T-helper 1 cell treated with Interleukin-12 subunit alpha and Interleukin-12 subunit beta and Interleukin-4 antibody, amounts not matched to agents 30 μg/mL and 1 μg/mL, for 36 hours (primary cell): ENCODE data around the gene CALU.

Source experiments
- H3K27ac Mint-ChIP-seq: one replicate; pipeline ENCODE4 v1.8.0; 2021; ENCODE audit warnings: mild to moderate bottlenecking, mixed read lengths
- H3K27me3 Mint-ChIP-seq: one replicate; pipeline ENCODE4 v1.8.0; 2021; ENCODE audit warnings: low read depth, mixed read lengths
- H3K36me3 Mint-ChIP-seq: one replicate; pipeline ENCODE4 v1.8.0; 2021; ENCODE audit warnings: low read depth, mixed read lengths
- H3K4me1 Mint-ChIP-seq: one replicate; pipeline ENCODE4 v1.8.0; 2021; ENCODE audit warnings: low read depth, mixed read lengths
- H3K4me3 Mint-ChIP-seq: one replicate; pipeline ENCODE4 v1.8.0; 2021; ENCODE audit warnings: mild to moderate bottlenecking, moderate library complexity, mixed read lengths
- H3K9me3 Mint-ChIP-seq: one replicate; pipeline ENCODE4 v1.8.0; 2021; ENCODE audit warnings: mixed read lengths

CALU gene

DNA sequence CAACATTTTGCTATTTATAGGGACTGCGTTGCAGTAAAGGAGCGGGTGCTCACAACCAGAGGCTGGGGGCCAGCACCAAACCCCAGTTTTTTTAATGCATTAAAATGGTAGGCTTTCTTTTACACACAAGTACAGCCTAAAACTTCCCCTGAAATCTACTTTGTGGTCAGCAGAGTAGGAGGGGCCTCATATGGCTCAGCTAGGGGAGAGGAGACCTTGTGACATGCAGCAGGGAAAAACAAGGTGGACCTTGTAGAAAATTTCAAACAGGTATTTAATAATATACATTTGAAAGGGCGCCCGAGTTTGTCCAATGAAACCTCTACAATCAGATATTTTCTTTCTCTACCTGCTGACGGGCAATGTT is 54.0 kb downstream of the CALU start:
- no peaks in the 10 kb centered on the region for H3K36me3 Mint-ChIP-seq
- peaks cover 28% of the 10 kb centered on the region for H3K27me3 Mint-ChIP-seq
- peaks cover 4% of the 10 kb centered on the region for H3K4me1 Mint-ChIP-seq
- no peaks in the 10 kb centered on the region for H3K9me3 Mint-ChIP-seq
- H3K4me3 Mint-ChIP-seq, result peak overlapping the region; percentile 42
- H3K27ac Mint-ChIP-seq, result no peak overlapping the region

DNA sequence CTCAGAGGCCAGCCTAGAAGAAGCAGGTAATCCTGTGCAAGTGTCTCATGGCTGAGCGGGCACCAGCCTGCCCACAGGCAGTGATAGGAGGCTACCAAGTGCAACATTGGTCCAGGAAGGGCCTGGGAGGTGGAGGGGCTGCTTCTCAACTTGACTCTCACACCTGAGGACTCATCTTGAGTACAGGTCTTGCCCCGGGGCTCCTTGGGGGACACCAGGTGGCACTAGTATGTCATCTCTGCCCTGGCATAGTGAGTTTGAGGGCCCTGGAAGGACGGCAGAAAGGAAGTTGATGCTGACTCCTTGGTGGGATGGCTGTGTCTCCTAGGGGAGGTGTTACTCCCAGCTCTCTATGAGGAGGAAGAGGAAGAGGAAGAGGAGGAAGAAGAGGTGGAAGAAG is 54.9 kb downstream of the CALU start:
- peaks cover 4% of the 10 kb centered on the region for H3K4me1 Mint-ChIP-seq
- H3K36me3 Mint-ChIP-seq, result no peaks in the 10 kb centered on the region
- H3K4me3 Mint-ChIP-seq, result no peak overlapping the region
- H3K27me3 Mint-ChIP-seq, result peaks cover 19% of the 10 kb centered on the region
- no peak overlapping the region for H3K27ac Mint-ChIP-seq
- H3K9me3 Mint-ChIP-seq, result no peaks in the 10 kb centered on the region

- Mint-ChIP-seq H3K4me1 (peaks cover 4% of the 10 kb centered on the region), H3K9me3 (no peaks in the 10 kb centered on the region), H3K27me3 (peaks cover 15% of the 10 kb centered on the region), H3K27ac (no peak overlapping the region), H3K4me3 (no peak overlapping the region), H3K36me3 (no peaks in the 10 kb centered on the region)
Measured at GRCh38 chr7:128794436-128794835, 55.3 kb downstream of the CALU start.

DNA sequence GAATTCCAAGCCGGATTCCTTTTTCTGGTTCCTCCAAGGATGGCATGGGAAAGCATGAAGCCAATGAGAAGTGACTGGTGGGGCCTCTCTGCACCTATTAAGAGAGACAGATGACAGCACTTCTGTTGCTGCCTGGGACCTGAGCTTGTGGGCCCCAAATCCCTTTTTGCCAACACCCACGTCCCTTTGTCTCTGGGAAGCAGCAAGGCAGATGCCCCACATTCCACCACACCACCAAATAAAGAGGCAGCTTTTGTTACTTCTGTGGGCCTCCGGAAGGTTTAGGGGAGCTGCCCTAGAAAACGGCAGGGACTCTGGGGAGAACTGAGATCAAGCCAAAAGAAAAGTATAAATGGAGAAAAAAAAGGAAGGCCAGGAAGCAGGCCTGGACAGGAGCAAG is 56.0 kb downstream of the CALU start:
- Mint-ChIP-seq H3K4me3 (no peak overlapping the region), H3K9me3 (no peaks in the 10 kb centered on the region), H3K27me3 (peaks cover 8% of the 10 kb centered on the region), H3K27ac (no peak overlapping the region), H3K4me1 (peaks cover 4% of the 10 kb centered on the region), H3K36me3 (no peaks in the 10 kb centered on the region)

- H3K4me1 Mint-ChIP-seq, result peaks cover 4% of the 10 kb centered on the region
Measured at GRCh38 chr7:128796327-128796726, 57.2 kb downstream of the CALU start.

DNA sequence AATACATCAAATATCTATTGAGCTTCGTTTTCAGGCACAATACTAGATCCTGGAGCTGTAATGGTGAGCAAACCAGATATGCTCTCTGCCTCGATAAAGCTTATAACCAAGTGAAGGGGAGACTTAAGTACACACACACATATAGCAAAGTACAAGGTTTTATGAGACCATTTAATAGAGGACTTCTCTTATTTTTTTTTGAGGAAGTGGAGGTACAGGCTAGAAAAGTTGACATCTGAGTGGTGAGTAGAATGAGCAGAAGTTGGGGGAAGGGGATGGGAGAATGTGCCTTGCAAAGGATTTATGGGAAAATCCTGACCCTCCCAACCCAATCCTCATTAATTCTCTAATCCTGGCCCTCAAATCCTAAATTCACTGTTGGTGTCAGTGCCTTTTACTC is 60.3 kb downstream of the CALU start:
- Mint-ChIP-seq H3K27ac (no peak overlapping the region), H3K27me3 (peaks cover 3% of the 10 kb centered on the region), H3K36me3 (no peaks in the 10 kb centered on the region), H3K4me3 (no peak overlapping the region), H3K9me3 (no peaks in the 10 kb centered on the region), H3K4me1 (no peaks in the 10 kb centered on the region)

More at GRCh38 chr7:128796327-128796726, 57.2 kb downstream of the CALU start:
- Mint-ChIP-seq H3K9me3 (no peaks in the 10 kb centered on the region), H3K27ac (no peak overlapping the region), H3K4me3 (no peak overlapping the region), H3K36me3 (no peaks in the 10 kb centered on the region), H3K27me3 (peaks cover 7% of the 10 kb centered on the region)

GRCh38 chr7:128800567-128800966 is 61.4 kb downstream of the CALU start:
- Mint-ChIP-seq H3K4me3 (no peak overlapping the region), H3K9me3 (no peaks in the 10 kb centered on the region), H3K36me3 (no peaks in the 10 kb centered on the region), H3K27me3 (peaks cover 3% of the 10 kb centered on the region), H3K4me1 (no peaks in the 10 kb centered on the region), H3K27ac (no peak overlapping the region)

- Mint-ChIP-seq H3K4me1 (no peaks in the 10 kb centered on the region), H3K27me3 (peaks cover 3% of the 10 kb centered on the region), H3K9me3 (no peaks in the 10 kb centered on the region), H3K4me3 (no peak overlapping the region), H3K36me3 (no peaks in the 10 kb centered on the region), H3K27ac (no peak overlapping the region)
Measured at GRCh38 chr7:128801003-128801402, 61.8 kb downstream of the CALU start.

DNA sequence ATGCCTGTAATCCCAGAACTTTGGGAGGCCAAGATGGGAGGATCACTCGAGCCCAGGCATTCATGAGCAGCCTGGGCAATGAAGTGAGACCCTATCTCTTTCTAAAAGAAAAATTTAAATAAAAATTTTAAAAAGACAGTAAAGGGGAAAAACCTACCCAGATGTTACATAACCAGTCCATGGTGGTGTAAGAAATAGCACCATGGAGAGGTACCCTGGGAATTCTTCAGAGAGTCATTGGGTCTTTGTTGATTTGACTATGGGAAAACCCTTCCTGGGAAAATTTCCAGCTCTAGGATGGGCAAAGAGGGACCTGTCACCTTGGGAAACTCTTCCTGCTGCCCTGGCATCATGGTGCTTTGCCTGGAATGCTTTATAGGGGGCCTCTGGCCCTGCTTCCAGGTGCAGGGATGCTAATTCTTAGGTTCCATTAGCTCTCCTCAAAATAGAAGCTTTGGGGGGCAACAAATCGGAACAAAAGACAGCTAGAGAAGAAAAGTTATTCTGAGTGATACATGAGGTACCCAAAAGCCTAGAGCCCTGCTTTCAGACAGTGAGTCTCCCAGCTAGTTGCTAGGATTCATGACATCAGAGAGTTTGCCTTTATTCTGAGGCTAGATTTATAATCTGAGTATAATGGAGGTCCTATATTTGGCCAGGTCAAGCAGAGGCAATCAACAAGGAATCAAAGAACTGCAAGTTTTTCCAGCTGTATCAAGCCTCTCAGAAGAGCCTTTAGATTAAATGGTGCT is 62.7 kb downstream of the CALU start:
- Mint-ChIP-seq H3K9me3 (no peaks in the 10 kb centered on the region), H3K36me3 (no peaks in the 10 kb centered on the region), H3K4me1 (no peaks in the 10 kb centered on the region), H3K27me3 (peaks cover 3% of the 10 kb centered on the region), H3K4me3 (no peak overlapping the region), H3K27ac (no peak overlapping the region)

GRCh38 chr7:128804484-128804883 is 65.3 kb downstream of the CALU start:
- H3K4me3 Mint-ChIP-seq, result no peak overlapping the region
- H3K27ac Mint-ChIP-seq, result no peak overlapping the region
- no peaks in the 10 kb centered on the region for H3K9me3 Mint-ChIP-seq
- peaks cover 3% of the 10 kb centered on the region for H3K27me3 Mint-ChIP-seq
- no peaks in the 10 kb centered on the region for H3K36me3 Mint-ChIP-seq
- no peaks in the 10 kb centered on the region for H3K4me1 Mint-ChIP-seq

DNA sequence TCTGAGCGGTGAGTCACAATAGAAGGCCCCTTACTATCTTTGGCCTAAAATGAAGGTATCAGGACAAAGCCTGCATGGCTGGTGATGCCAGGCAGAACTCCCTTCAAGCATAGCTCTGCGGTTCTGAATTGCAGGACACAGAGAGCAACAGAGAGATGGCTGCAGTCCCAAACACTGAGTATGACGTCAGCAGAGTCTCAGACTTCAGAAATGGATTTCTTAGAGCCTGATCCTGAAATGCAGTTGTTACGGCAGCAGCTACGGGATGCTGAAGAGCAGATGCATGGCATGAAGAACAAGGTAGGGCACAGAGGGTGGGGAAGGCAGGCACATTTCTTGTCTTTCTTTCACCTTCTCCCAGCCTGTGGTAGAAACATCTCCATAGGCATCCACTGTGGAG is 66.1 kb downstream of the CALU start:
- Mint-ChIP-seq H3K27me3 (peaks cover 3% of the 10 kb centered on the region), H3K4me1 (no peaks in the 10 kb centered on the region), H3K9me3 (no peaks in the 10 kb centered on the region), H3K36me3 (no peaks in the 10 kb centered on the region), H3K4me3 (no peak overlapping the region), H3K27ac (no peak overlapping the region)

GRCh38 chr7:128807191-128807590 is 68.0 kb downstream of the CALU start:
- Mint-ChIP-seq H3K4me3 (no peak overlapping the region), H3K4me1 (no peaks in the 10 kb centered on the region), H3K27ac (no peak overlapping the region), H3K9me3 (no peaks in the 10 kb centered on the region), H3K27me3 (no peaks in the 10 kb centered on the region), H3K36me3 (no peaks in the 10 kb centered on the region)

DNA sequence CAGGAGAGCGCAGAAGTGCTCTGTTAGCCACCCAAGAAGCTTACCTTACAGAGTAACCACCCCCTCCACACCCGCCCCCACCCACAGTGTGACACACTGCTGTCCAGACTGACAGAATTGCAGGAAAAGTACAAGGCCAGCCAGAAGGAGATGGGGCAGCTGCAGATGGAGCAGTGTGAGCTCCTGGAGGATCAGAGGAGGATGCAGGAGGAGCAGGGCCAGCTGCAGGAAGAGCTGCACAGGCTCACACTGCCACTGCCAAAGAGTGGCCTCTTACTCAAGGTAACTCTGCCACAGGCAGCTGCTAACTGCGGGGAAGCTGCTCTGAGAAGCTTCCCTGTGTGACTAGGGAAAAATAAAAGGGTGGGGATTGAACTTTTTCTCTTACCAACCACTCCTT is 70.2 kb downstream of the CALU start:
- H3K27me3 Mint-ChIP-seq, result no peaks in the 10 kb centered on the region
- H3K9me3 Mint-ChIP-seq, result no peaks in the 10 kb centered on the region
- H3K36me3 Mint-ChIP-seq, result no peaks in the 10 kb centered on the region
- H3K4me3 Mint-ChIP-seq, result no peak overlapping the region
- no peak overlapping the region for H3K27ac Mint-ChIP-seq
- H3K4me1 Mint-ChIP-seq, result no peaks in the 10 kb centered on the region

GRCh38 chr7:128810473-128810872 is 71.3 kb downstream of the CALU start:
- Mint-ChIP-seq H3K4me3 (no peak overlapping the region), H3K36me3 (no peaks in the 10 kb centered on the region), H3K27me3 (no peaks in the 10 kb centered on the region), H3K9me3 (no peaks in the 10 kb centered on the region), H3K27ac (no peak overlapping the region), H3K4me1 (no peaks in the 10 kb centered on the region)

GRCh38 chr7:128810997-128811396 is 71.8 kb downstream of the CALU start:
- H3K4me3 Mint-ChIP-seq, result no peak overlapping the region
- H3K27ac Mint-ChIP-seq, result no peak overlapping the region
- H3K36me3 Mint-ChIP-seq, result no peaks in the 10 kb centered on the region
- H3K27me3 Mint-ChIP-seq, result no peaks in the 10 kb centered on the region
- H3K4me1 Mint-ChIP-seq, result no peaks in the 10 kb centered on the region
- no peaks in the 10 kb centered on the region for H3K9me3 Mint-ChIP-seq
